Upper lobe of right lung (tissue), 1 donor: ENCODE data around the gene ARHGEF17. TPM values are rescaled to one million over a fixed set of nuclear protein-coding genes. Genes with fewer than 3 reads are reported as not detected.

Source experiments
- ATAC-seq: fragments of 200-7000 bp; cut with Tn5 transposase; one replicate; pipeline ENCODE4 v1.9.1; 2020; ENCODE audit warnings: mild to moderate bottlenecking, moderate library complexity
- DNase-seq: peaks from one replicate; pipeline ENCODE4 v3.0.0-alpha.2; 2020
- H3K27ac ChIP-seq: fragments of 200-600 bp; one replicate; pipeline ENCODE4 v1.8.0; 2022
- H3K27me3 ChIP-seq: fragments of 200-600 bp; one replicate; pipeline ENCODE4 v1.8.0; 2022; ENCODE audit warnings: mild to moderate bottlenecking
- H3K36me3 ChIP-seq: fragments of 200-600 bp; one replicate; pipeline ENCODE4 v1.8.0; 2022
- H3K4me1 ChIP-seq: fragments of 200-600 bp; one replicate; pipeline ENCODE4 v1.8.0; 2022
- H3K4me3 ChIP-seq: fragments of 200-600 bp; one replicate; pipeline ENCODE4 v1.8.0; 2022; ENCODE audit warnings: mild to moderate bottlenecking
- H3K9me3 ChIP-seq: fragments of 200-600 bp; one replicate; pipeline ENCODE4 v1.8.0; 2022
- CTCF ChIP-seq: fragments of 200-600 bp; IDR thresholded peaks from one replicate; pipeline ENCODE4 v1.8.0; 2022; ENCODE audit warnings: antibody characterized with exemption
- intact Hi-C: fragments of 100-400 bp; cut with DNase I; formaldehyde crosslinking; loops from one replicate; pipeline ENCODE4 v1.11.0; 2022
- total RNA-seq: library from RNA; stranded (reverse); fragmentation: NEBNext Ultra II Directional; extraction: Animal tissue kit (Norgen Biotek cat#: 25700); gene quantifications from one replicate; pipeline ENCODE4 v1.2.1, GENCODE V29; 2021
- donor health status: DM: no; HTN: yes; CAD: no; lungs with severe emphysema.

Gene ARHGEF17
- total RNA-seq, 1 donor from 2014 or later, result 74.5 TPM

DNA sequence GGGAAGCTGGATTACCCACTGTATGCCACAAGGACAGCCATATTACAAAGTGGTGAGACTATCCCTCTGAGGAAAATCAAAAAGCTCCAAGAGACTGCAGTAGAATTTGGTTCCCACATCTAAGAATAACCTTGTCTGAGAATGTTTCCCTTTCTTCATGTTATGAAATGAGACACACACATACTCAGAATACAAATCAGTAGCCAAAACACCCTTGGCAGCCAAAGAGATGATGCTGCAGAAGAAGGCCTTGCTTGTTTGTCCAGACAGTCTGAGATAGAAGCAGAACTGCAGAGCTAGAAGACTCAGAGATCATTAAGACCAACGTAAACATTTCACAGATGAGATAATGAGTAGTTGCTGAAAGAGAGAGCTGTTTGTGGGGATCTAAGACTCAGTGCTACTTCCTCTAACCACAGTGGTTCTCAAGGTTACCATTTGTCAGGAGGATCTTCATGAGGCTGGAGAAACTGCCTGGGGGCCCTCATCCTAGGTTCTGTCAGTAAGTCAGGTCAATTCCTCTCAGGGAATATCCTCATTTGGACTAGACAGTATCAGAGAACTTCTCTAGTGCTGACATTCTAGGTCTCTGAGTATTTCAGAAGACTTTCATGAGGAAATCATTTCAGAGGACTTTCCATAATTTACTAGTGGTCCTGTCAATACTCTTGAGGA lies 107.0 kb downstream of the ARHGEF17 start:
- intact Hi-C loops, result no loop called here
- no peaks in the 10 kb centered on the region for H3K27me3 ChIP-seq
- ATAC-seq (peak; percentile 35), DNase-seq (no peak)
- peak overlapping the region; percentile 58 for H3K27ac ChIP-seq
- no peak overlapping the region for H3K4me3 ChIP-seq
- no peaks in the 10 kb centered on the region for H3K9me3 ChIP-seq
- H3K36me3 ChIP-seq, result peaks cover 6% of the 10 kb centered on the region
- peaks cover 14% of the 10 kb centered on the region for H3K4me1 ChIP-seq
- TF ChIP-seq CTCF, result no peak

DNA sequence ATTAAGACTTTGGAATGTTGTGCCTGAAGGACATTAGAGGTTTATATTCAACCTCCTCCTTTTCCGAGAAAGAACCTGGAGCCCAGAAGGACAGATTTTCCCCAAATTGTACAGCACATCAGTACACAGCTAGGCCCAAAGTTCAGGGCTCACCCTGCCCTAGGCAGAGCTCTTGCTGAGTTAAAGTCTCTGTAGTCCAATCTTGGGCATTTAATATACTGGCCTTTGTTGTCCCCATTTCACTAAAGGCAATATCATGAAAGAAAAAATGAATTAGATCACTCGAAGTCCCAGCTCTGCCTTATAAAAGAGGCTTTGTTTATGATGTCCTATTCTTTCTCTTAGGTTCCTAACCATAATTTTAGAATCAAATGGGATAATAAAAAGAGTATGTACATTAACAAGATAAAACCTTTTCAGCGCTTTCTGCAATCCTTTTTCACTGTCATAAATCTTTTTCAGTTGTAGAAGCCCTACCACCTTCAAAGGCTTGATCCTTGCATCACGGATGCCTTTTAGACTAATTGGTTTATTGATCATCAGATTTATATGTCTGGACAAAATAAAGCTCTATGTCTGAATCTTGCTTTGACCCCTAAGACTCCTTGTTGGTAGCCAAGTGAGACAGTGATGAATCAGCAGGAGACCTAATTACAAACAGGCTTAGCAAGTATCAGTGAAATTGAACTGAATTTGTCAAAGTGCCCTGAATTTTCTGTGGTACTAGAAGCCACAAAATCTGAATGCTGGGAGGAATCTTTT lies 108.0 kb downstream of the ARHGEF17 start:
- Histone ChIP-seq H3K9me3 (no peaks in the 10 kb centered on the region), H3K27me3 (no peaks in the 10 kb centered on the region), H3K4me3 (no peak overlapping the region), H3K36me3 (peaks cover 5% of the 10 kb centered on the region), H3K27ac (no peak overlapping the region), H3K4me1 (peaks cover 14% of the 10 kb centered on the region)
- no peak for ATAC-seq
- intact Hi-C loops, result no loop called here
- DNase-seq, result no peak
- no peak for TF ChIP-seq CTCF

DNA sequence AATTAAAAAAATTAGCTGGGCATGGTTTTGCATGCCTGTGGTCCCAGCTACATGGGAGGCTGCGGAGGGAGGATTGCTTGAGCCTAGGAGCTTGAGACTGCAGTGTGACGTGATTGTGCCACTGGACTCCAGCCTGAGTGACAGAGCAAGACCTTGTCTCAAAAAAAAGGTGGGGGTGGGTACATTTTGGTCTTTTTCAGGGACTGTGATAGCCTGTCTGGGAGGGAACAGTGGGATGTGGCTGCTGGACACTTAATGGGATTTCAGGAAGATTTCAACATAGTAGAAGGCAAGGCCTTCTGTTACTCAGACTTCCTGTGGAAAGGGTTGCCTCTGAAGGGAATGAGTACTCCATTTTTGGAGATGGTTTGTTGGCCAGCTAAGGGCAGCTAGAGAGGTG lies 108.7 kb downstream of the ARHGEF17 start:
- no peak for ATAC-seq
- peaks cover 14% of the 10 kb centered on the region for H3K4me1 ChIP-seq

More for the DNA sequence above, 108.7 kb downstream of the ARHGEF17 start:
- Histone ChIP-seq H3K36me3 (no peaks in the 10 kb centered on the region), H3K27ac (no peak overlapping the region), H3K27me3 (no peaks in the 10 kb centered on the region), H3K4me3 (no peak overlapping the region), H3K9me3 (no peaks in the 10 kb centered on the region)
- DNase-seq, result no peak
- TF ChIP-seq CTCF, result no peak
- intact Hi-C loops, result no loop called here

Other genes with a start within 250 kb of the ARHGEF17 start
- 71.2 TPM for gene FCHSD2, start 166.0 kb upstream of the ARHGEF17 start, total RNA-seq
- gene P2RY2, start 90.0 kb upstream of the ARHGEF17 start, total RNA-seq, result 7.4 TPM
- gene P2RY6, start 35.9 kb upstream of the ARHGEF17 start, total RNA-seq, result 3.2 TPM
- 11.7 TPM for gene RELT, start 68.1 kb downstream of the ARHGEF17 start, total RNA-seq